PC-9 (cell line): ENCODE measurements around the gene EFCAB13.

Source experiments
- CTCF ChIP-seq: fragments of 200-600 bp; sonication (generic); conservative IDR thresholded peaks from 2 replicates; pipeline ENCODE4 v1.6.1; 2017; ENCODE audit warnings: mixed run types, antibody characterized with exemption, mild to moderate bottlenecking, moderate library complexity
- EZH2 ChIP-seq: fragments of 200-600 bp; sonication (generic); IDR thresholded peaks from 2 replicates; pipeline ENCODE4 v1.8.0; 2017; ENCODE audit warnings: antibody characterized with exemption, low read depth

- TF ChIP-seq CTCF (no peak), EZH2 (no peak)
Observed at GRCh38 chr17:47320879-47321502, 2.8 kb upstream of the EFCAB13 start.
